ENCODE data around the gene VSTM2L. TPM values are rescaled to one million over a fixed set of nuclear protein-coding genes. Genes with fewer than 3 reads are reported as not detected.

Gene VSTM2L
- polyA plus RNA-seq, 5 donors, result 3.5 to 30.3 (median 6.6) TPM

DNA sequence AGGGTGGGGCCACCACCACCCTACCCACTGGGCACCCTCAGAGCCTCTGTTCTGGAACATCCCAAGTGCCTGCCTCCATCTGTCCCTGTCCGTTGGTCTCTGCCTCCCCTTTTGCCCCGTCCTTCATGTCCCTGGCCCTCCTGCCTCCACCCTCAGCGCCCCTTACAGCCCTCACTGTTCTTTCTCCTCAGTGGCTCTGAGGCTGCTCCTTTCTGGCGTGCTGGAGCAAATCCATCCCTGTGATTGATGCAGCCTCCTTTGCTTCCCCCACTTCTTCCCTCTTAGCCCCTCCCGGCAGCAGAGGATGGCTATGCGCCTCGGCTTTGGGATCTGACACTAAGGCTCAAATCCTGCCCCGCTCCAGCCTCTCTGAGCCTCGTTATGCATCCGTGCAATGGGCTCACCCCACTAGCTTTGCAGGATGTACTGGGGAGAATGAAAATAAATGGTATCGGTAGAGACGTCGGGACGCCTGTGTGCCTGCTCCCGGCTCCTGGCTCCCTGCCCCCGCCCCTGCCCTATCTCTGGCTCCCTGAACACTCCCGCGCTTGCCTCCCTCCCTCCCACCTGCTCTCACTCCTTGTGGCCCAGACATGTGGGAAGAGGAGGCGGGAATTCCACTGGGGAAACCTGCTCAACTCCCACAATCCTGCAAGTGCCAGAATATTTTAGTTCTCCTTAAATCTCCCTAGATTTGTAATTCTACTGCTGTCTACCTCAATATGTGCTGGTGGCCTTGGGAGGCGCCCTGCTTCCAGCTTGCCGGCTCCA, 13.1 kb downstream of the VSTM2L start:
- DNase-seq, result no peak

DNA sequence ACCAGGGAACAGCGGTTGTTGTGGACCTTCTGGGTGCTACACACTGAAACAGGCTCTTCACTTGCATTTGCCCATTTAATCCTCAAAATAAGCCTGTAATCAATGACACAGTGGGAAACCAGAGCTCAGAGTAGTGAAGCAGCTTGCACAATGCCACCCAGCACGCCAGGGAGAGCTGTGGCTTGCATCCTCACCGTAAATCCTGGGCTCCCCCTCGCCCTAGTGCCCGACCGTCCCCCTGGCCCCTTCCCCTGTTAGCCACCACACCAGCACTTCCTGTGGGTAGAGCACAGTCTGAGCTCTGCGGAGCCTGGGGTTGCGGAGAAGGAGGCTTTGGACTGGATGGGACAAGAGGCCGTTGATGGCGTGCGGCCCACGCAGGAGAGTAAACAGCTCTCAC, 14.5 kb downstream of the VSTM2L start:
- DNase-seq, result no peak

DNA sequence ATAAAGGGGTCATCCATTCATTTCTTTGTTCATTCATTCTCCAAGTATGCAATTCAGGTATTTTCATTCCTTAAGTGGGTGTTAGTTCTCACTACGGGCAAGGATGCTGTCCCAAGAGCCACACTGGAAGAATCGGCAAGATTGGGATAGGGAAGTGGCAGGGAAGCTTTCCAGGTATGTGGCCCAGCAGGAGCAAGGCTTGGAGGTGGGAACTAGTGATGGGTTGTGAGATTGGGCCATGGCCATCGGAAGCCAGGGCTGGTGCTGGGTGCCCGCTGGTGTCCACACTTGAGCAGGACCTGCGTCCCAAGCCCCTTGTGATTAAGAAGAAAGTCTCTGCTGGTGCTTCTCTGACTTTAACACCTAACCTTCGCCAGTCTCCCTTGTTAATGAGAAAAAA, 15.1 kb downstream of the VSTM2L start:
- no peak for DNase-seq

DNA sequence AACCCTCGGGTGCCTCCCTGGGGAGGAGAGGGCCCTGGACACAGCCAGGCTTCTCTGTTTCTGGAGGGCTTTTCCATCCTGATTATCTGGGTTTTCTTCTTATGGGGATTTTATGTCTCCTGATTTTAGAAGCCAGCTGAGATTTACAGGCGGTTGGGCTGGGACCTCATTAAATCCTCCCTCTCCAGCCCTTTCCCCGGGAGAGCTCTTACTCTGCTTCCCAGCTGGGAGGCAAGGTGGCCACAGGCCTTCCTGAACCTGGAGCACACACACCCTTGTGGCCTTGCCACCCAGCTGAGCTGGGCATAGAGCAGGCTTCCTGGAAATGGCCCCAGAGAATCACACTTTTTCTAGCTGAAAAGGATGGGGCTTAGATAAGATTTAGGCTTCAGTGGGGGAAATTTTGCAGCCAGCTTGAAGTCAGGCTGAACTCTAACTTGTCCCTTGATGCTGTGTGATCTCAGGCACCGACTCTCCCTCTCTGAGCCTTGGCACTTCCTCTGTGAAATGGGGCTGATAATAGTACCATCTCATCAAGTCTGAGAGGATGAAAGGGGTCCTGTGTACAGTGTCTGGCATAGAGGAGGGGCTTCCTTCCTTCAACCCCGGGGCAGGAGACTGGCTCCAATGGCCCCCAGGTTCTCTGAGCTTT, 16.6 kb downstream of the VSTM2L start:
- DNase-seq, result no peak

DNA sequence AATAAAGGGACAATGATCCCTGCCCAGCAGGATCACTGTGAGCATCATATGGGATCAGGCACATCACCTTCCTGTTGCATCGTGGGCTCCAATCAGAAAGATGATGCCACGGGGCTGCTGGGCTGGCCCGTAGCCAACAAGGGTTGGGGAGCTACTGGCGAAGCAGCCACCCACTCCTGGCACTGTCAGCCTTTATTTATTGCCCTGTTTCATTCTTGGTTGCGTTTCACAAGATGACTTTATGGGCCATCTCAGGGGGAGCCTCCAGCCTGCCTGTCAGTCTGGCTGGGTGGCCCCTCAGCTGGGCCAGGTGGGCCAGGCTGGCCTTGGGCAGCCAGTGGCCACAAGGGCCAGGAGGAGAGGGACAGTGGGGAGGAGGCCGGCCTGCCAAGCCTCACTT, 17.3 kb downstream of the VSTM2L start:
- no peak for DNase-seq

DNA sequence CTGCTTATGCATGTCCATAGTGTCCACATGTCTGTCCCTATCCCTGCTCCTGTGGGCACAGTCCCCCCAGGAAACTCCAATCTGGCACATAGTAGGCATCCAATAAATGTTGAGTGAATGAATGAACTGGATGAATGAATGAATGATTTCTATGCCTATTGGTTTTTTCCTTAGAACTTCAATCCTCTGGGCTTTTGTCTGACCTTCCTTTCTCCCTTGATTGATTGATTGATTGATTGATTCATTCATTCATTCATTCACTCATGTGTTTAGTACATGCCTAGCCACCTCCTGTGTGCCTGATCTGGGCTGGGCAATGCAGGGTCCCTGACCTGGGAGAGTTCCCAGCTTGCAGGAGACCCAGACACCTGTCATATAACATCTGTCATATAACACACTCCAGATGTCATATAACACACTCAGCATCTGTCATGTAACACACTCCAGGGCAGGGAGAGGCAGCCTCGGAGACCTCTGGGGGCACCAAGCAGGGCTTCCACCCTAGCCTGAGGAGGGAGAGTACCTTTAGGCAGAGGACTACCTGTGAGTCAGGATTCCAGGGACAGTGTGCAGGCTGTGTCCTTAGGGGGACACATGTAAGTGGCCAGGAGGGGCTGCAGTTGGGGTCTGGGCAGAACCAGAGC, 17.9 kb downstream of the VSTM2L start:
- no peak for DNase-seq

DNA sequence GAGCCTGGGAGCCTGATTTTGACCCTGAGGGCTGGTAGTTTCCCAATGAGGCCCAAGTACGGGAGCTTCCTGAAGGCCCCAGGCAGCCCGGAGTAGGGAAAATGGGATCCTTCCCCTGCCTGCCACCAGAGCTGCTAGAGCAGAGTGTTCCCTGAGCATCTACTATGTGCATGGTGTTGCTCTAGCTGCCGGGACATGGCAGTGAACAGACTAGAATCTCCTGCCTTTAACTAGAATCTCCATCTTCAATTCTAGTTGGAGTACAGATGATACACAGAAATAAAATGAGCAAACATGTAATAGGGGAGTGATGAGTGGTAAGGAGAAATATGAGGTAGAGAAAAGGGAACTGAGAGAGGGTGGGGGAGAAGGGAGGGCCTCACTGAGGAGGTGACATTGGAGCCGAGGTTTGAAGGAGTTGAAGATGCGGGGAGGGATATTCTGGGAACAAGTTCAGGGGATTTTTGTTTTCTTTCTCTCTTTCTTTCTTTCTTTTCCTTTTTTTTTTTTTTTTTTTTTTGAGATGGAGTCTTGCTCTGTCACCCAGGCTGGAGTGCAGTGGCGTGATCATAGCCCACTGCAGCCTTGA, 18.5 kb downstream of the VSTM2L start:
- DNase-seq, result no peak

DNA sequence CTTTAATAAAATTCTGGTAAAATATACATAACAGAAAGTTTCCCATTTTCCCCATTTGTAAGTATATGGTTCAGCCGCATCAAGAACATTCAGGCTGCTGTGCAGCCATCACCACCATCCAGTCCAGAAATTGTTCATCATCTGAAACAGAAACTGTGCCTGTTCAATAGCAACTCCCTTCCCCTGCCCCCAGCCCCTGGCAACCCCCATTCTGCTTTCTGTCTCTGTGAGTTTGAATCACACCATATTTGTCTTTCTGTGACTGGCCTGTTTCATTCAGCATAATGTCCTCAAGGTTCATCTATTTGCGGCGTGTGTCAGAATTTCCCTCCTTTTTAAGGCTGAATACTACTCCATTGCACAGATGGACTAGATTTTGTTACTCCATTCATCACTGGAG, 19.1 kb downstream of the VSTM2L start:
- DNase-seq, result no peak

DNA sequence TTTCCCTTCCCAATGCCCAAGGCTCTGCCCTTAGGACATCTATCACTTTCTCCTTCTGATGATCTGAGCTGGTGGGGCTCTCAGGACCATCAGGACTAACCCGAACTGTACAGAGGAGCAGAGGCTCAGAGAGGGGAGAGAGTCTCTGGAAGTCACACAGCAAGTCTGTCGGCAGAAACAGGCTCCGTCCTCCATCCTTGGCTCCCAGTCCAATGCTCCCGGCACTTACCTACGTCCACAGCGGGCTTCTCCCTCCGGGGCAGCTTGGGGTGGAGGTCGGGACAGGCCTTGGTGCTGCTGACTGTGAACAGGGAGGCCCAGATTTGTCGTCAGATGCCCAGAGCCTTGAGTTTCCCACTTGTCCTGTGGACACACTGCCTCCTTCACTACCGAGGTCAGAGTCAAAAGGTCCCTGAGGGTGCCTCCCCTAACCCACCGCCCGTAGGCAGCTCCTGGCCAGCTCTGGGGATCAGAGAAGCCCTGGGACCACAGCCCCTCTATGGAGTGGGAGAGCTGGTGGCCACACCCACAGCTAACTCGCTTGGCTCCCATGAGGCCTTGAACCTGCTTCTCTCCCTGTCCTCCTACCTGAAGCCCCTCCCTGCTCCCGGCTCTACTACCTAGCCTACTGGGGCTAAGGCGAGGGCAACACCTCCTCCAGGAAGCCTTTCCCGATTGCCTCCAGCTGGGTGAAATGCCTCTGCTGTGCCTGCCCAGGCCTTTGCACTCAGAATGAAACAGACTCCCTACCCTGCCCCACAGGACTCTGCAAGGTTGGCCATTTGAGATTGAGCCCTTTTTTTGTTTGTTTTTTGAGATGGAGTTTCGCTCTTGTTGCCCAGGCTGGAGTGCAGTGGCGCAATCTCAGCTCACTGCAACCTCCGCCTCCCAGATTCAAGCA, 22.6 kb downstream of the VSTM2L start:
- no peak for DNase-seq

DNA sequence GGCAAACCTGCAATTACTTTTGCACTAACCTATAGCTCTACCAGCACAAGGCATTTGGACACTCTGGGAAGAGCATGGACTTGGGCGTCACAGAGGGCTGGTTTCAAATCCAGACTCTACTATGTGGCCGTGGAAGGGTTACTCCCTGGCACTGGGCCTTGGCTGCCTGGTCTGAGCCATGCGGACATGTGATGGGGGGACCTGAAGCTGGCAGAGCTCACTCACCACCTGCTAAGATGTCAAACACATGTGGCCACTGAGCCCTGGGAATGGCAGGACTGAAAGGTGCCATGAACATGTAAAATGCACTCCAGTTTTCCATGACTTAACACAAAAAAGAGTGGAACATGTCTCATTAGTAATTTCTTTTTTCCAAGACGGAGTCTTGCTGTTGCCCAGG, 23.7 kb downstream of the VSTM2L start:
- no peak for DNase-seq

DNA sequence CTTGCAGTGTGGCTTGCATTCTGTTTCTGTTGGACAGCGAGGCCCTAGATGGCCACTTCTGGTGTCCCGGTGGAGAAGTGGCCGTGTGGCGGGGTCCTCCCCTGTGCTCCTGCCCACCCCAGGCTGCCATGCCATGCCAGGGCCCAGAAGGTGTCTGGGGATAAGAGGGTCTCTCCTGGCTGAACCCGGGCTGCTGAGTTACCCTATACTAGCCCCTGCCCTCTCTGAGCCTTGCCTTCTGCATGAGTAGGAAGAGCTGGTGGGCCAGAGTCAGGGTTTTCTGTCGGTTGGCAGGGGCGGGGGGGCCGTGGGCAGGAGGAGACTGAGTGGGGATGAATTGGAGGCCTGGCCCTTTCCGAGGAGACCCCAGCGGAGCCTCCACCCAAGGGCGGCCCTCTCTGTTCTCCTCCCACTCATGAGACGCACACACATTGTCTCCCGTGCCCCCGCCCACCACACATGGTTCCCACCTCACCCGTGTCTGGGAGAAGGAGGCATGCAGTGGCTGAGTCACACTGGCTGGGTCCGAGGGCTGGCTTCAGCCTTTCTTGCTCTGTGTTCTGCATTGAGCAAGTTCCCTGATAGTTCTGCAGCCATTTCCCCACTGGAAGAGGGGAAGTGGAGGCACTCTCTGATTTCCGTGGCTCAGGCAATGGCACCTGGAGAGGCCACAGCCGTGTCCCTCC, 24.6 kb downstream of the VSTM2L start:
- no peak for DNase-seq

DNA sequence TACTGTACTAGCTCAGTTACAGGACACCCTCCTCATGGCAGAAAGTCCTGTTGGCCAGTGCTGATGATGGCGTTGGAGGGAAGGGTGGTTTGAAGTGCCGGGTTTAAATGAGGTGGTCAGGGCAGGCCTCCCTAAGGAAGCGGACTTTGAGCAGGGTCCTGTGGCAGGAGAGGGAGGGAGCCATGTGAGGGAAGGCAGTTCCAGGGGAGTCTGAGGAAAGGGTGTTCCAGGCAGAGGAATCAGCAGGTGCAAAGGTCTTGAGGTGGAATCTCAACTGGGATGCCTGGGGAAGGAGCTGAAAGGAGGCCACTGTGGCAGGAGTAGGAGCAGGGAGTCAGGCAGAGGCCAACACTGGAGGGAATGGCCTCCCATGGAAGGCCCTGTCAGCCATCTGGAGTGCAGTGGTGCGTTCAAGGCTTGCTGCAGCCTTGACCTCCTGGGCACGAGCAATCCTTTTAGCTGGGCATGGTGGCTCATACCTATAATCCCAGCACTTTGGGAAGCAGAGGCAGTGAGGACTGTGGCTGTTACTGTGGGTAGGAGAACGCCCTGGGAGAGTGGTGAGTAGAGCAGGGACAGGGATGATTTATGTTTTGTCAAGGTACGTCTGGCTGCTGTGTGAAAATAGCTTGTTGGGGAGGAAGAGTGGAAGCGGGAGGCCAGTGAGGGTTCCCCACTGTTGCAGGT, 26.2 kb downstream of the VSTM2L start:
- DNase-seq, result no peak

DNA sequence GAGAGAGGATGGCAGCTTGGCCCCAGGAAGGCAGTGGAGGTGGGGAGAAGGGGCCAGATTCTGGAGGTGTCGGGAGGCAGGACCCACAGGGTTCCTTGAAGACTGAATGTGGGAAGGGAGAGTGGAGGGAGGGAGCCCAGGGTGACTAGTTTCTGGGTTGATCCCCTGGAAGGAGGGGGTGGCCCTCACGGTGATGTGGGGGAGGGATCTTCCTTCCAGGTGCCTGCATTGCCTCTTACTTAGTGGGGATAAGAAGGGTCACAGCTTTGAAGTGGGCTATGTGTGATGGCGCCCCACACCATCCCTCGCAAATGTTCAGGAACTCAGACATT, 26.7 kb downstream of the VSTM2L start:
- no peak for DNase-seq

DNA sequence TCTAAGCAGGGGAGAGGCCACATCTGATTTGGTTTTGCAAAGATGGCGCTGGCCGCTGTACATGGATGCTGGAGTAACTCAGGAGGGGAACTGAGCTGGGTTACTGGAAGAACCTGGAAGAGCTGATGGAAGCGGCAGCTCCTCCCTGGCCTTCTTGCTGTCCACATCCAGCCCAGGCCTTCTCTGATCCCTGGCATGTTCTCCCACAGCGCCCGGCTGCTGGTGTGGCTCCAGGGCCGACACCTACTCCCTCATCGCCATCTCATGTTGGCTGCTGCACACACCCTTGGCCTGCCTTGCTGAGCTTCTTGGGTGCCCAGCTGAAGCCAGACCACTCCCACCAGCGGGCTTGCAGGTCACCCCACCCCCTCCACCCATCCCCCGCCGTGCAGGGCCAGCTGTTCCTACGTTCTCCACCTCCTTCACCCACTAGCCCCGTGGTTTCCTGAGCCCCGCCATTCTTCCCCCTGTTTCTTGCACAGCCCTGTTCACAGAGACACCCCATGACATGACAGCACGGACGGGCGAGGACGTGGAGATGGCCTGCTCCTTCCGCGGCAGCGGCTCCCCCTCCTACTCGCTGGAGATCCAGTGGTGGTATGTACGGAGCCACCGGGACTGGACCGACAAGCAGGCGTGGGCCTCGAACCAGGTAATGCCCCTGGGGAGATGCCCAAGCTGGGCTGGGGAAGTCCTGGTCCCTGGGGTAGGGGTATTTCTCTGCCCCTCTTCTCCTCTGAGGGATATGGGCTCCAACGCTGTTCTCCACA, 28.4 kb downstream of the VSTM2L start:
- DNase-seq, result no peak

DNA sequence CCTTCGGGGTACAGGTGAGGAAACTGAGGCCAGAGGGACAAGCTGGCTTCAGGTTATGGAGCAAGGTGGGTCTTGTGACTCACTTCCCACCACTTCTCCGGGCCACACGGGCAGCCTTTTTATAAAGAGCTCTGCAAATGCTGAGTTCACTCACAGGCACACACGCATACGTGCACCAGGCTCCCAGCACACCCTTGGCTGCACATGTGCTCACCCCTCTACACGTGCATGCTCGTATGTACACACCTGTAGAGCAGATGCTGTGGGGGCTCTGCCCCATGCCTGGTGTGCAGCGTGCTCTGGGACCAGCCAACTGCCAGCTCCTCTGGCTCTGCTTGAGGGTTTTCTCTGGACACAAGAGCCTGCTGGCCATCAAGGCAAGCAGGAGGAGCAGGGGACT, 29.1 kb downstream of the VSTM2L start:
- DNase-seq, result no peak

DNA sequence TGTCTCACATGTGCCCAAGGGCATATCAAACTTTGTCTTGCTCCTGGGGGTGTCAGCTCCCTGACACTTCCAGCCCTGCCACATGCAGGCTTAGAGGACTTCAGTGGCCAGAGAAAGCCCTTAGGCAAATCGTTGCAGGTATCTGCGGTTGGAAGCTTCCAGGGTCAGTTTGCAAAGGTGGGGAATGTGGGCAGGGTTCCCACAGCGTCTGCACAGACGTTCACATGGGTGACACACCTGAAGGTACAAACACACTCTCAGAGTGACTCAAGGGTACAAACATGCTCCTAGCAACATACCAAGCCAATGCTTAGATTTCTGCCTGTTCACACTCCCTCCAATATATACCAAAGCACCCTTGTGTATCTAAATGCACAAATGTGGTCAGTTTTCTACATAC, 30.0 kb downstream of the VSTM2L start:
- DNase-seq, result no peak

DNA sequence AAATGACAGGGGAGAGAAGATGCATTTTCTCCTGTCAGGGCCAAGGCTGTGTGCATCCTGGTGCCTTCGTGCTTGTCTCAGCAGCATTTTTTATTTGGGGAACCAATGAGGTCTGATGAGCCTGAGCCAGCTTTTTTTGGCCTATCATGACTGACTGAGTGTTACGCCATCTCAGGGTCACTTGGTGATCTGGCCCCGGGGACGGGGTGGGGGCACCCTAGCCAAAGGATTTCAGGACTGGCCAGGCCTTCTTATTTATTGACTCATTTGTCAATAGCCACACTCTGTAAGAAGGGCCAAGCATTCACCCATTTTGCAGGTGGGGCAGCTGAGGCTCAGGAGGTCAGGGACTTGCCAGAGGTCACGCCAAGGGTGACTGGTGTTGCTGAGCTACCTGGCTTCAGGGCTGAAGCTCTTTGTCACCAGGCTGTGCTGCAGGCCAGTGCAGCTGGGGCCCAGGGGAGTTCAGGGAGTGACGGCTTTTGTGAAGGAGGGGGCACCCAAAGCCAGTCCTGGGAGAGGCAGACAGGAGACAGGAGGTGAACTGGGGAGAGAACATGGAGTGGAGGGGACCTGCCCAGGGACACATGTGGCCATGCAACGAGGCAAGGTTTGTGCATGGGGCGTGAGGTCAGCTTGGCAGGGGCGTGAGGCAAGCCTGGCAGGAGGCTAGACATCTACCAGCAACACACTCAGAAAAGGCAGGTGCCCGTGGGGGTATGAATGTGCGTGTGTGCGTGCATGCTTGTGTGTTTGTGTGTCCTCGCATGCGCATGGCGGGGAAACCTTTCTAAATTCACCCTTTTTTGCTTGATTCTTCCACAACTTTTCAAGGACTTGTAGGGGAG, 31.1 kb downstream of the VSTM2L start:
- no peak for DNase-seq

DNA sequence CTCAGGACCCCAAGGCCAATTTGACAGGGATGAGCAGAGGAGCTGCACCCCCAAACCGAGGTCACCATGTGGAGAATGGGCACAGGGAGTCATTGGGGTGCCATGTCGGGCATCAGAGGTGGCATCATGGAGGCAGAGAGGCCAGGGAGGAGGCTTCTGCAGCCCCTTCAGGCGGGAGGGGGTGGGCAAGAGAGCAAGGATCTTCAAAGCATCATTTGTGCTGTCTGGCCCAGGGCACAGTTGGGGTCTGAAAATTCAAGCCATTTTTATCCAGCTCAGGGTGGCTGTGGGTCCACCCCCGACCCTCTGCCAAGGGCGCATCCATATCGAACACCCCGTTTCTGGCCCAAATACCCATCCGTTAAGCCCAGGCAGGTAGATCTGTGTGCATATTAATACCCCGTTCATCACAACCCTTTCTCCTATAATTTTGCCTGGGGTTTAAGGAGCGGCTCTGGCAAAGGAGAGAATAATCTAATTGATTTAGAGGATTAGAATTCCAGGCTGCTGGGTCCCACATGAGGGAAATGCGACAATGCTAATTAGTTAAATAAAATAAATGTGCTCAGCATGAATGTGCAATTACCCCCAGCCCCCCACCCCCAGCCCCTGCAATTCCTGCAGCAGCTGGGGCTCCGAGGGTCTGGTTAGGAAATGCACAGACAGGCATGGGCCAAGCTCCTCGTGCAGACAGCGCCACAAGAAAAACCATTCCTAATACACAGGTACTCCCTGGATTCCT, 31.9 kb downstream of the VSTM2L start:
- no peak for DNase-seq
